Kidney (tissue), 14 donors: ENCODE measurements around the gene LYST. TPM values are rescaled to one million over a fixed set of nuclear protein-coding genes. Genes with fewer than 3 reads are reported as not detected.

Experiments used
- DNase-seq, 5 donors: peaks; one replicate each; pipeline ENCODE4 v3.0.0-alpha.2; 2013 to 2020
- FAIRE-seq: peaks from 2 replicates; lab custom pipeline; 2012; peaks lifted over from hg19 to GRCh38; lab: Jason Lieb, UNC
- H3K27ac ChIP-seq, 2 donors: one replicate each; pipeline ENCODE4 v1.7.0; 2013; ENCODE audit warnings: low read depth in 2 of 2, low read length in 2 of 2, inconsistent platforms in 1 of 2
- H3K27me3 ChIP-seq: one replicate; pipeline ENCODE4 v1.7.1; 2013; ENCODE audit warnings: low read length, inconsistent platforms; ENCODE audit not compliant: control insufficient read depth, insufficient read depth
- H3K36me3 ChIP-seq, 3 donors: one replicate each; pipeline versions ENCODE4 v1.7.0 to v1.7.1; 2013; ENCODE audit warnings: low read length in 3 of 3, control low read depth in 1 of 3, inconsistent platforms in 1 of 3; ENCODE audit not compliant: insufficient read depth in 3 of 3, control insufficient read depth in 2 of 3
- H3K4me1 ChIP-seq, 3 donors: one replicate each; pipeline versions ENCODE4 v1.7.0 to v1.7.1; 2013; ENCODE audit warnings: low read length in 3 of 3, inconsistent platforms in 1 of 3, low read depth in 1 of 3; ENCODE audit not compliant: control insufficient read depth in 2 of 3, insufficient read depth in 2 of 3
- H3K4me3 ChIP-seq, 3 donors: one replicate each; pipeline versions ENCODE4 v1.7.0 to v1.8.1; 2013; ENCODE audit warnings: low read length in 3 of 3, control low read depth in 1 of 3, inconsistent platforms in 1 of 3
- H3K9ac ChIP-seq, 3 donors: one replicate each; pipeline versions ENCODE4 v1.7.0 to v1.7.1; 2013; ENCODE audit warnings: low read length in 3 of 3, control low read depth in 1 of 3, inconsistent platforms in 1 of 3
- H3K9me3 ChIP-seq, 3 donors: one replicate each; pipeline versions ENCODE4 v1.7.0 to v1.7.1; 2013; ENCODE audit warnings: low read length in 3 of 3, control low read depth in 1 of 3, inconsistent platforms in 1 of 3; ENCODE audit not compliant: control insufficient read depth in 2 of 3, insufficient read depth in 1 of 3
- intact Hi-C: fragments of 100-400 bp; cut with DNase I; formaldehyde crosslinking; loops from one replicate; pipeline ENCODE4 v1.11.1; 2022
- polyA plus RNA-seq: library from polyadenylated mRNA; stranded (reverse); fragments of 350-450 nt; fragmentation: Illumina TruSeq; extraction: RNeasy Lipid Tissue Mini Kit (QIAGEN cat#74804); gene quantifications from one replicate; pipeline ENCODE4 v1.2.3, GENCODE V29; 2014; ENCODE audit warnings: low read depth, low replicate concordance; ENCODE audit not compliant: insufficient read depth
- total RNA-seq: library from RNA; stranded (reverse); fragmentation: NEBNext Ultra II Directional; extraction: Animal tissue kit (Norgen Biotek cat#: 25700); gene quantifications from one replicate; pipeline ENCODE4 v1.2.1, GENCODE V29; 2021
- TF ChIP-seq, protein P1 (sequence below): IDR thresholded peaks from 3 replicates; pipeline ENCODE4 v1.5.1; 2012; ENCODE audit warnings: mild to moderate bottlenecking, moderate library complexity, borderline replicate concordance; ENCODE audit not compliant: insufficient read depth; ENCODE audit errors: extremely low read depth
- donor health status: control.
- donor health status: control.
- donor health status: control.
- donor health status: control.
- donor health status: control.
- donor health status: DM: yes; HTN: yes; CAD: no.
- donor health status: Normal renal cell carcinoma (clear cell type).

Gene LYST
- total and polyA plus RNA-seq, 2 donors from 2014 or later, result 4.6 to 30.3 TPM

DNA sequence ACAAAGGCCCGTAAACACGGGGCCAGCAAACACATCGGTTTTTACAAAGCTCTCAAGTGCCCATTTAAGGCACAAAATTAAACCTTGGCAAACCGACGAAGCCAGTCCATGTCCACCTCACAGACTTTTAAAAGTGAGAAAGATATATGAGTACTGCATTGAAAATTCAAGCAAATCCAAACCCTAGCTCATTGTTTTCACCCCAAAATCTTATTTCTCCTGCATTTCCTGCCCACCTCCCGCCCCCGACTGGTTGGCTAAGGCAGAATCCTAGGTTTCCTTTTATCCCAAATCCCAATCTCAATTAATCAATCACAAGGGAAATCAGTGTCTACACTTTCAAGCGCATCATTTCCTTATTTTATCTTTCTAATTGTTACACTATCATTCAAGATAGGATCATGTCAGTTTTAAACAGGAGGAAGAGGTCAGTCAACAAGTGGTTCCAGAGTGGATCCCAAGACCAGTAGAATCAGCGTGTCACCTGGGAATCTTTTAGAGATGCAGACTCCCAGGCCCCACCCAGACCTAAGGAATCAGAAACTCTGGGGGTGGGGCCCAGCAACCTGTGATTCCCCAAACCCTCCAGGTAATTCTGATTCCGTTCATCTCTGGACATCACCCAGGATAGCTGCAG, 215.4 kb downstream of the LYST start:
- no peaks in the 10 kb centered on the region for H3K9me3 ChIP-seq
- TF ChIP-seq, protein P1, sequence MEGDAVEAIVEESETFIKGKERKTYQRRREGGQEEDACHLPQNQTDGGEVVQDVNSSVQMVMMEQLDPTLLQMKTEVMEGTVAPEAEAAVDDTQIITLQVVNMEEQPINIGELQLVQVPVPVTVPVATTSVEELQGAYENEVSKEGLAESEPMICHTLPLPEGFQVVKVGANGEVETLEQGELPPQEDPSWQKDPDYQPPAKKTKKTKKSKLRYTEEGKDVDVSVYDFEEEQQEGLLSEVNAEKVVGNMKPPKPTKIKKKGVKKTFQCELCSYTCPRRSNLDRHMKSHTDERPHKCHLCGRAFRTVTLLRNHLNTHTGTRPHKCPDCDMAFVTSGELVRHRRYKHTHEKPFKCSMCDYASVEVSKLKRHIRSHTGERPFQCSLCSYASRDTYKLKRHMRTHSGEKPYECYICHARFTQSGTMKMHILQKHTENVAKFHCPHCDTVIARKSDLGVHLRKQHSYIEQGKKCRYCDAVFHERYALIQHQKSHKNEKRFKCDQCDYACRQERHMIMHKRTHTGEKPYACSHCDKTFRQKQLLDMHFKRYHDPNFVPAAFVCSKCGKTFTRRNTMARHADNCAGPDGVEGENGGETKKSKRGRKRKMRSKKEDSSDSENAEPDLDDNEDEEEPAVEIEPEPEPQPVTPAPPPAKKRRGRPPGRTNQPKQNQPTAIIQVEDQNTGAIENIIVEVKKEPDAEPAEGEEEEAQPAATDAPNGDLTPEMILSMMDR, result no peak
- FAIRE-seq (no peak), DNase-seq (no peak)
- peaks cover 0 to 7% (median 0%) of the 10 kb centered on the region in 3 donors for H3K4me1 ChIP-seq
- no peaks in the 10 kb centered on the region for H3K36me3 ChIP-seq
- H3K27ac ChIP-seq, result no peak overlapping the region
- no peak overlapping the region for H3K4me3 ChIP-seq
- H3K27me3 ChIP-seq, result peaks cover 6% of the 10 kb centered on the region
- no peak overlapping the region for H3K9ac ChIP-seq
- intact Hi-C loops, result no loop called here

DNA sequence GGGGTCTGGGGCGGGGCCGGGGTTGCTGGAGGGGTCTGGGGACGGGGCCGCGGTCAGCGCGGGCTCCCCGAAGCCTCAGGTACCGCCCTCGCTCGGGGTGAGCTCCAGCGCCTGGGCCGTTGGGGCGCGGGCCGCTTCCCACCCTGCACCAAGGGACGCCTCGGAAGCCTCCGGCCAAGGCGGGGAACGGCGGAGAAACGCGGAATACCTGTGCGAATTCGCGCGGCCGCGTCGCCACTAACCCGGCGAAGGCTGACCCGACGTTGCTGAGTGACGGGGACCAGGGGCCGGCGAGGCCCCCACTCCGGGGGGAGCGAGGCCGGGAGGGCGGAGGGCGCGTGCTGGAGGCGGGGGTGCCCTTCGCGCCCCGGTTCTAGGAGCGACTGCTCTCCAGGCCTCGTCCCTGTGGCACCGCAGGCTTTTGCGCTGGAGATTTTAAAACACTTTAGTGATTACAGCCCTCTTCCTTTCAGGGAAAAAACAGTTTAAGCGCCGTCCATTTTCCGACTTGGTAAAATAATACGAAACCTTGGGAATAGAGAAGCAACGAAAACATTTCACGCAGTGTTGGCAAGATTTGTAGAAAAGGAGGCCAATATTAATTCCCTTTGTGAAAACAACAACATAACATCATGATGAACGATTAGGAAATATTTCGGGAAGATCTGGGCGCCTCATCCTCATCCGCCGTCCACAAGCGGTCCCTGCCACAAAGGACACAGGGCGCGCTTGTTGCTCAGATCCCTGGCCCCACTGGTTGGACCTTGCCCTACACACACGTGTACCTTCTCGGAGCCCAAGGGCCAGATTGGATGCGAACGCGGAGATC, 216.2 kb downstream of the LYST start:
- Histone ChIP-seq H3K9ac (no peak overlapping the region), H3K4me3 (peak overlapping the region in 2 of 3 donors; percentile 1 to 35), H3K36me3 (no peaks in the 10 kb centered on the region), H3K27me3 (peaks cover 6% of the 10 kb centered on the region), H3K4me1 (peaks cover 0 to 7% (median 0%) of the 10 kb centered on the region in 3 donors), H3K9me3 (no peaks in the 10 kb centered on the region), H3K27ac (no peak overlapping the region)
- TF ChIP-seq, protein P1, result no peak
- FAIRE-seq (no peak), DNase-seq (peak; percentile 26 to 69 (median 51))
- intact Hi-C loops, result no loop called here

DNA sequence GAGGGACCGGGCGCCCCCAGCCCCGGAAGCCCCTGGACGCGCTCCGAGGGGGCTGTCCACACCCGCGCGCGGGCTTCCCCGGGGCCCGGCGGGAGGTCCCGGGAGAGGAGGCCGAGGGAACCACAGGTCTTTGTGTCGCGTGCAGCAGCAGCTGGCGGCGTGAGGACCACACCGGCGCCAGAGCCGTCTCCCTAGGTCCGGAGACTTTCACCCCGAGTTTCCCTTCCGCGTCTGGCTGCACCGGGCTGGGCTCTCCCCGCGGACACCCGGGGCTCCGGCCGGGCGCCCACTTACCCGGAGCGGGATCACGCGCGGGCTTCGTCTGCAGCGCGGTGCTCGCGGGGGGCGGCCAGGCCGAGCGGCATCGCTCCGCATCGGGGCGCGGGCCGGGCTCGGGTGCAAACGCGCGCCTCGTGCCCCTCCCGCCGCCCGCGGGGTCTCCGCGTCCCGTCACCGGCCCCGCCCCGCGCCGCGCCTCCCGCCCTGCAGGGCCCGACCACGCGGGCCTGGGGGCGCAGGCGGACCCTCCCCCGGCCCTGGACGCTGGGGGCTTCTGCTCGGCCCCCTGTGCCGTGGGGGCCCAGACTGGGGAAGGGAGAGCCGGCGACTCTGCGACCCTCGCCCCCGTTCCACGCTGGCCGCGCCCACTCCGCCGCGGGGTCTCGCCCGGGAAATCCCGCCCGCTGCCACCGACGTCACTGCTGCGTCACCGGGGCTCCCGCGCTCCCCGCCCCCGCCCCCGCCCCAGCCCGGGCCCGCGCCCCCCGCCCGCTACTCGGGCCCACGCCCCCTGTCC, 217.1 kb downstream of the LYST start, which contains the start of gene GNG4:
TSS of gene GNG4 (minus strand) at position 417 of the 796 bp plus-strand sequence. CDS start 65,946 bp downstream, outside the sequence.
- Histone ChIP-seq H3K9ac (no peak within 1 kb of the TSS), H3K9me3 (no peaks in the 10 kb centered on the region), H3K4me1 (peaks cover 0 to 7% (median 0%) of the 10 kb centered on the region in 3 donors), H3K27ac (no peak within 1 kb of the TSS), H3K36me3 (no peaks in the 10 kb centered on the region), H3K27me3 (peaks cover 6% of the 10 kb centered on the region), H3K4me3 (peak within 1 kb of the TSS; percentile 35 to 42 (median 37))
- DNase-seq, result peak in 4 of 5 donors; percentile 41 to 83 (median 62)
- TF ChIP-seq, protein P1, result no peak
- FAIRE-seq, result no peak
- intact Hi-C loops, result no loop called here
